Muscle layer of duodenum (tissue), 2 donors: ENCODE data around the gene CLMN.

Source experiments
- H3K27ac ChIP-seq: one replicate; pipeline ENCODE4 v1.7.0; 2013; ENCODE audit warnings: mild to moderate bottlenecking, low read length
- H3K27me3 ChIP-seq: one replicate; pipeline ENCODE4 v1.7.0; 2013; ENCODE audit warnings: low read depth, mild to moderate bottlenecking, control low read depth, low read length
- H3K36me3 ChIP-seq, 2 donors: one replicate each; pipeline ENCODE4 v1.7.0; 2013; ENCODE audit warnings: low read length in 2 of 2, control low read depth in 1 of 2, mild to moderate bottlenecking in 1 of 2; ENCODE audit not compliant: insufficient read depth in 2 of 2, control insufficient read depth in 1 of 2
- H3K4me1 ChIP-seq, 2 donors: one replicate each; pipeline ENCODE4 v1.7.0; 2013; ENCODE audit warnings: low read length in 2 of 2, mild to moderate bottlenecking in 2 of 2, control low read depth in 1 of 2, moderate library complexity in 1 of 2; ENCODE audit not compliant: insufficient read depth in 2 of 2, control insufficient read depth in 1 of 2
- H3K4me3 ChIP-seq, 2 donors: one replicate each; pipeline ENCODE4 v1.7.0; 2013; ENCODE audit warnings: low read length in 2 of 2, low read depth in 1 of 2, mild to moderate bottlenecking in 1 of 2
- H3K9me3 ChIP-seq, 2 donors: one replicate each; pipeline ENCODE4 v1.7.0; 2013; ENCODE audit warnings: low read length in 2 of 2, control low read depth in 1 of 2, mild to moderate bottlenecking in 1 of 2; ENCODE audit not compliant: control insufficient read depth in 1 of 2
- donor health status: healthy.

Gene CLMN

DNA sequence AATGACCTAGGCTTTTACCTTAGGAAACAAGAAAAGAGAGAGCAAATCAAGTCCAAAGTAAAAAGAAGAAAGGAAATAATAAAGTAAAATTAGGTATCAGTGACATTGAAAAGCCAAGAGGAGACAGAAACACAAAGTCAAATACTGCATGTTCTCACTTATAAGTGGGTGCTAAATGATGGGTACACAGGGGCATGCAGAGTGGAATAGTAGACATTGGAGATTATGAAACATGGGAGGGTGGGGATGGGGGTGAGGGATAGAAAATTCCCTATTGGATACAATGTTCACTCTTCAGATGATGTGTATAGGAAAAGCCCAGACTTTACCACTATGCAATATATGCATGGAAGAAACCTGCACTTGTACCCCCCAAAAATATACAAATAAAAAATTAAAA is 35.1 kb upstream of the CLMN start:
- Histone ChIP-seq H3K27ac (no peak overlapping the region), H3K4me3 (no peak overlapping the region), H3K27me3 (no peaks in the 10 kb centered on the region), H3K36me3 (no peaks in the 10 kb centered on the region), H3K9me3 (peaks cover 0 to 10% of the 10 kb centered on the region in 2 donors), H3K4me1 (no peaks in the 10 kb centered on the region)

DNA sequence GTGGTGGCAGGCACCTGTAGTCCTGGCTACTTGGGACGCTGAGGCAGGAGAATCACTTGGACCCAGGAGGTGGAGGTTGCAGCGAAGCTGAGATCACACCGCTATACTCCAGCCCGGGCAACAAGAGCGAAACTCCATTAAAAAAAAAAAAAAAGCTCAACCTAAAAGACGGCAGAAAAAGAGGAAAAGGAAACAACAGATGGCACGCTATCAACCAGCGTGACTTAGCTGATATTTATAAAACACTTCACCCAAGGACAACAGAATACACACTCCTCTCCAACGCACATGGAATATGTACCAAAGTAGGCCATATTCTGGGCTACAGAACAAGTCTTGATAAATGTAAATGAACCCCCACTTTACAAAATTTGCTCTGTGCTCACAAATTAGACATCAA is 34.0 kb upstream of the CLMN start:
- no peaks in the 10 kb centered on the region for H3K4me1 ChIP-seq
- no peaks in the 10 kb centered on the region for H3K36me3 ChIP-seq
- H3K4me3 ChIP-seq, result no peak overlapping the region

DNA sequence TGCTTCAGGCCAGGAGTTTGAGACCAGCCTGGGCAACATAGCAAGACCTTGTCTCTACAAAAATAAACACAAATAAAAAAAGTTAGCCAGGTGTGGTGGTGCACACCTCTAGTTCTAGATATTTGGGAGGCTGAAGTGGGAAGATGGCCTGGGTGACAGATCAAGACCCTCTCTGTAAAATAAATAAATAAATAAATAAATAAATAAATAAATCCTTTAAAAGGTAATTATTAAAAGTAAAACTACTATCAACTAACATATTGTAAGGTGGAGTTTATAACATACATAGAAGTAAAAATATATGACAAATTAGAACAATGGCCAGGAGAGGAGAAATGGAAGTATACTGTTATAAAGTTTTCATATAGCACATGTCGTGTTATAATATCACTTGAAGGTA is 33.3 kb upstream of the CLMN start:
- Histone ChIP-seq H3K4me1 (no peaks in the 10 kb centered on the region), H3K27ac (no peak overlapping the region), H3K27me3 (no peaks in the 10 kb centered on the region), H3K9me3 (peaks cover 0 to 10% of the 10 kb centered on the region in 2 donors), H3K4me3 (no peak overlapping the region), H3K36me3 (no peaks in the 10 kb centered on the region)

More for the DNA sequence above, 34.0 kb upstream of the CLMN start:
- H3K9me3 ChIP-seq, result peaks cover 0 to 10% of the 10 kb centered on the region in 2 donors
- no peak overlapping the region for H3K27ac ChIP-seq
- H3K27me3 ChIP-seq, result no peaks in the 10 kb centered on the region

DNA sequence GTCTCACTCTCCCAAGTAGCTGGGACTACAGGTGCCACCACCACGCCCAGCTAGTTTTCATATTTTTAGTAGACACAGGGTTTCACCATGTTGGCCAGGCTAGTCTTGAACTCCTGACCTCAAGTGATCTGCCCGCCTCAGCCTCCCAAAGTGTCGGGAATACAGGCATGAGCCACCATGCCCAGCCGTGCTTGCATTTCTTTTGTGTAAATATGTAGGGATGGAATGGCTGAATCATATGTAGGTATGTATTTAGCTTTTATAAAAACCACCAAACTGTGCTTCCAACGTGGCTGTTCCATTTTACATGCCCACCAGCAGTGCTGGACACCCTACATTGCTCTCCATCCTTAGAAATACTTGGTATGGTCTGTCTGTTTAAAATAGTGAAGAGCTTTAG is 32.8 kb upstream of the CLMN start:
- H3K9me3 ChIP-seq, result peaks cover 0 to 10% of the 10 kb centered on the region in 2 donors
- no peak overlapping the region for H3K4me3 ChIP-seq
- no peaks in the 10 kb centered on the region for H3K27me3 ChIP-seq
- H3K36me3 ChIP-seq, result no peaks in the 10 kb centered on the region
- H3K27ac ChIP-seq, result no peak overlapping the region
- no peaks in the 10 kb centered on the region for H3K4me1 ChIP-seq

DNA sequence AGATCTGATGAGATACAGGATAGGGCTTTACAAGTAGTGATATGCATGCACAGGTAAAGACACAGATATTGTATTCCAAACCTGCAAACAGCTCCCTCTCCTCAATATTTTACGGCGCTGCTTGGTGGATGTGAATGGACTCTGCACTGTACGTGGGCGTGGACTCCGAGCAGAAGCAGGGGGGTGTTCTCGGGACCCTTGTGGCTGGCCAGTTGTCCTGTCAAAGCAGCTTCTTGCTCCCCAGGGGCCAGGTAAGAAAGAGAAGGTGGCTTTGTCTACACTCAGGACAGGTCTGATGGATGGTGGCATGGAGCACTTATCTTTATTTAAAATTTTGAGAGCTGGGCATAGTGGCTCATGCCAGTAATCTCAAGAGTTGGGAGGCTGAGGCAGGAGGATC is 29.5 kb upstream of the CLMN start:
- H3K36me3 ChIP-seq, result no peaks in the 10 kb centered on the region

DNA sequence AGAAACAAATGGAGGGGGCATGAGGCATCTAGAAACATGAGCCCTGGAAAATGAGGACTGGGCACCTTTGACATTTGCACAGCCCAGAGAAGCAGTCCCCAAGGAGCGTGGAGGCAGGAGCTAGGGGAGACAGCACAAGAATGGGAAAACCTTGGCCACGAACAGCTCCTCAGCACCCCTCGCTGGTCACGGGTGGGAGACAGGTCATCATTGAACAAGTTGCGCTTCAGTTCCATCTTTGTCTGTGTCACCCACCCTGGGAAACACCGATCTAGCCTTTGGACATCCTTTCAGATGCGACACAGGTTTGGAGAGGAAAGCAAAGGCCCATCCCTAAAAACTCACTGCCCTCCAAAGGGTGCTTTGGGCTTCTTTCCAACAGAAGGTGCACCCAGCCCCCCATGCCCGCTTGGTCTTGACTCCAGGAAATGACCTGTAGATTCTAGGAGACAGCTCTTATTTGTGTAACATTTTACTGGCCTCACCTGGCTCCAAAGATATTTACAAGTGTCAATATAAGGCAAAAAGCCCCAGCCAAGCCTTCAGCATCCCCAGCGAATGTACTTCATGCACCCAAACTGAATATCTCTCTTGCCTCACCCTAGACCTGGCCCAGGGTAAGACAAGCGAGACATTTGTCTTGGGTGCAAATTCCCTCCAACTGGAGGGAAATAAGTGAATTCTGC is 28.8 kb upstream of the CLMN start:
- H3K4me1 ChIP-seq, result no peaks in the 10 kb centered on the region
- no peak overlapping the region for H3K27ac ChIP-seq
- no peaks in the 10 kb centered on the region for H3K9me3 ChIP-seq
- H3K4me3 ChIP-seq, result no peak overlapping the region
- no peaks in the 10 kb centered on the region for H3K36me3 ChIP-seq
- H3K27me3 ChIP-seq, result no peaks in the 10 kb centered on the region

More for the DNA sequence above, 29.5 kb upstream of the CLMN start:
- H3K9me3 ChIP-seq, result peaks cover 0 to 4% of the 10 kb centered on the region in 2 donors
- no peaks in the 10 kb centered on the region for H3K27me3 ChIP-seq
- H3K4me1 ChIP-seq, result no peaks in the 10 kb centered on the region
- H3K4me3 ChIP-seq, result no peak overlapping the region
- no peak overlapping the region for H3K27ac ChIP-seq

DNA sequence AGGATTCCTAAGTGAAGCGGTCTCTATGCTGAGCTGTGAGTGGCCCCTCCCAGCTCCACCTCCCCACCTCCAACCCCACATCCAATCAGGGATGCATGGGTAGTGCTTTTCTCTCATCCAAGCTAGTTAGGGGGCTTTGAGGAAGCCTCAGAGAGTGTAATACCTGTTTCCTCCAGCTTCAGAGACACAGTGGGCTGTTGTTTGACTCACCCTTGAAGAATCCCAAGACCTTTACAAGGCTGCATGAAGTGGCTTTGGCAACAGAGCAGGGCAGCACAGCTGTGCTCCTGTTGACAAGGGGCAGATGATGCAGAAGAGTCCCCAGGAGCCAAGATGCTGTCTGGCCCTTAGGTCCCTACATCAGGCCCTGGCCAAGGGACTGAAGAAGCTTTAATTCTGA is 27.1 kb upstream of the CLMN start:
- H3K9me3 ChIP-seq, result no peaks in the 10 kb centered on the region
- no peaks in the 10 kb centered on the region for H3K36me3 ChIP-seq
- no peaks in the 10 kb centered on the region for H3K27me3 ChIP-seq
- H3K27ac ChIP-seq, result no peak overlapping the region
- no peak overlapping the region for H3K4me3 ChIP-seq
- no peaks in the 10 kb centered on the region for H3K4me1 ChIP-seq

DNA sequence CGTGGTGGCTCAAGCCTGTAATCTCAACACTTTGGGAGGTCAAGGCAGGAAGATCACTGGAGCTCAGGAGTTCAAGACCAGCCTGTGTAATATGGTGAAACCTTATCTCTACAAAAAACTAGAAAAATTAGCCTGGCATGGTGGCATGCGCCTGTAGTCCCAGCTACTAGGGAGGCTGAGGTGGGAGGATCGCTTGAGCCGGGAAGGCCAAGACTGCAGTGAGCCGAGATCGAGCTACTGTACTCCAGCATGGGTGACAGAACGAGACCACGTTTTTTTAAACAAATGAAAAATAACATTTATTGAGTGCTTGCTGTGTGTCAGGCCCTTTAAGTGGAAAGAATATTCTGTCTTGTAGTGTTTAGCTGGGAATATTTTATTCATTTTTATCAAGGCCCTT is 26.6 kb upstream of the CLMN start:
- H3K9me3 ChIP-seq, result no peaks in the 10 kb centered on the region
- no peaks in the 10 kb centered on the region for H3K4me1 ChIP-seq
- H3K36me3 ChIP-seq, result no peaks in the 10 kb centered on the region
- H3K27me3 ChIP-seq, result no peaks in the 10 kb centered on the region
- H3K4me3 ChIP-seq, result no peak overlapping the region
- H3K27ac ChIP-seq, result no peak overlapping the region

DNA sequence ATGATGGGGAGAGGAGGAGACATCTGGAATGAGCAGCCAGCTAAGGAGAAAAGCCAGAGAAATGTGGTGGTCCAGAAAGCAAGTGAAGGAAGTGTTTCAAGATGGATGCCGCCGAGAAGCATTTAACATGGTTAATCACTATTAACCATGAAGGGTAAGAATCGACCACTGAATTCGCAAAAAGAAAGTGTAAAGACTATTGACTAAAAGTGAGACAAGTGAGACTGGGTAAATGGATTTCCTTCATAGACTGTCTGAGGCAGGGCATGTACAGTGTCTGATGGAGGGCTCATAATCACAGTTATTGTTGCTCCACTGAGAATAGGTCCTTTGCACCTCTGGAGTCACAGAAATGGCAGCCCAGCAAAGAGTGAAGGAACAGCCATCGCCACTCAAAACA is 25.3 kb upstream of the CLMN start:
- Histone ChIP-seq H3K9me3 (no peaks in the 10 kb centered on the region), H3K27ac (no peak overlapping the region), H3K4me1 (peaks cover 0 to 3% of the 10 kb centered on the region in 2 donors), H3K4me3 (no peak overlapping the region), H3K27me3 (no peaks in the 10 kb centered on the region), H3K36me3 (no peaks in the 10 kb centered on the region)

DNA sequence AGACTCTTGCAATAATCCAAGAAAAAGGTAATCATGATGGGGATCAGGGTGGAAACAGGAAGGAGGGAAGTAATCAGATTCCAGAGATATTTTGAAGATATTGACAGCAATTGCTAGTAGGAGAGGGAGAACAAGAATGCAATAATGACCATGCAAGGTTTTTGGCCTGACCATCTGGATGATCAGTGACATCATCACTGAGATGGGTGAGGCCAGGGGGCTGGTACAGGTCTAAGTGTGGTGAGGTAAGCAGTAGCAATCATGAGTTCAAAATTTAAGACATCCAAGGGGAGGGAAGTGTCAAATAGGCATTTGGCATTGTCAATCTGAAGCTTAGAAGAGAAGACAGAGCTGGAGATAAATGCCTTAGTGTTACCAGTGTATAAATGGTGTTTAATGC is 24.8 kb upstream of the CLMN start:
- Histone ChIP-seq H3K9me3 (no peaks in the 10 kb centered on the region), H3K27ac (no peak overlapping the region), H3K4me1 (peaks cover 0 to 5% of the 10 kb centered on the region in 2 donors)

DNA sequence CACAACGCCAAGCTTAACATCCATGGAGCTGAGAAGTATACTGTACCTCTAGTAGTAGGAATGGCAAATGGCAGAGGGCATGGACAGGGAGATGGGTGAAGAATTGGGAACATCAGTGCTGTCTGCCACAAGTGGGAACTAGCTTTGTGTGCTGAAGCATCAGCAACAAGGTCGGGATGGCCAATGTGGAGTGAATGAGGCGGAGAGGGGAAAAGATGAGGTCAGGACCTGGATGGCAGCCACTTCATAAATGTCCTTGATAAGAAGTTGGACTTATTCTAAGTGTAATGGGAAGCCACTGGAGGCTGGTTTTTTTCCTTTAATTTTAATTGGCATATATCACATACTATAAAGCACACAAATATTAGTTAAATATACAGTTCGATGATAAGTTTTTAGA is 21.9 kb upstream of the CLMN start:
- Histone ChIP-seq H3K27me3 (no peaks in the 10 kb centered on the region), H3K27ac (no peak overlapping the region), H3K4me3 (no peak overlapping the region), H3K36me3 (no peaks in the 10 kb centered on the region), H3K9me3 (no peaks in the 10 kb centered on the region), H3K4me1 (peaks cover 0 to 5% of the 10 kb centered on the region in 2 donors)

More for the DNA sequence above, 24.8 kb upstream of the CLMN start:
- Histone ChIP-seq H3K36me3 (no peaks in the 10 kb centered on the region), H3K27me3 (no peaks in the 10 kb centered on the region), H3K4me3 (no peak overlapping the region)

DNA sequence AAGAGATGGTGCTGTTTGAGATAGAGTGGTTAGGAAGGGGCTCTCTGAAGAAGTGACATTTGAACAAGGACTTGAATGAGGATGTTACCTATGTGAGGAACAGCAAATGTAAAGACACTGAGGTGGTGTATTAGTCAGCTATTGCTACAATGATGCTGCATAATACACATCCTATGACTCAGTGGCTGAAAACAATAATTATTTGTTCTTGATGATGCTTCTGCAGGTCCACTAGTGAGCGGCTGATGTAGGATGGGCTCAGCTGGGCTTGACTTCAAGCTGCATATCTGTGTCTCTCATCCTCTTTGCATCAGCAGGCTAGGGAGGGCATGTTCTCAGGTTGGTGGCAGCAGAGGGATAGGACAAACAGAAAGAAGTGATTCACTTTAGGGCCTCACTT is 21.4 kb upstream of the CLMN start:
- Histone ChIP-seq H3K27ac (no peak overlapping the region), H3K27me3 (no peaks in the 10 kb centered on the region), H3K4me1 (peaks cover 0 to 5% of the 10 kb centered on the region in 2 donors), H3K4me3 (no peak overlapping the region), H3K36me3 (no peaks in the 10 kb centered on the region), H3K9me3 (no peaks in the 10 kb centered on the region)
